ENCODE data around the gene MAD1L1. TPM values are rescaled to one million over a fixed set of nuclear protein-coding genes. Genes with fewer than 3 reads are reported as not detected.
"Not testable (repeated sequence)": the region's sequence is repeated elsewhere in the genome, so short reads cannot be mapped to it uniquely, and the experiment has no call there.

MAD1L1 gene
- total RNA-seq, 1 experiment from 2014 or later: 63.0 TPM

DNA sequence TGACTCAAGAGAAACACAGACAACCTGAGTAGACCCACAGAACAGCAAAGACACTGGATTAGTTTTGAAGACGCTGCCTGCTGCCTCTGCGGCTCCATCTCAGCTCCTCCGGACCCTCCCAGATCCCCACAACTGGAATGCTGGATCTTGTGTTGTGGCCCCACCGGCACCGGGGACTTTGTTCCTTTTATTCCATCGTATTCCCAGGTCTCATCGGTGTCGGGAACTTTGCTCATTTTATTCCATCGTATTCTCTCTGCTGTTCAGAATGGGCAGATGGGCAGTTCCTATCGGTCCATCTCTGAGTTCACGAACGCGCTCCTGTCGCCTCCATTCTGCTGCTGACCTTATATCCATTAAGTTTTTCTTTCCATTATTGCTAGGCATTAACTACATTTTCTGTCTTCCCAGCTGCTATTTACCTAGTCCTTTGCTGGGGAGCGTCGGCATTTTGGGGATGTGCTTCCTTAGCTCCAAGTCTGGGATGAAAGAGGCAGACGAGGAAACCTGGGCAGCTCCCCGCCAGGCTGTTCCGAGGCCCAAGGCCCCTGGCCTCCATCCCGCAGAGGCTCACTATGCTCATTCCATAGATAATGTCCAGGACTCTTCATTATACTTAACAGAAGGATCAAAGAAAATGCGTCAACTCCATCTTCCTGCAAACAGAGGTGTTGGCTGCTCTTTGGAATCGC is 192.4 kb downstream of the MAD1L1 start:
- Histone ChIP-seq H3K4me3 (ENCODE audit: insufficient read depth, low read depth, low read length) (no peak overlapping the region), H3K36me3 (replicated peaks; ENCODE audit: control insufficient read depth, insufficient read depth, low read length) (no peaks in the 10 kb centered on the region), H3K27me3 (ENCODE audit: control insufficient read depth, insufficient read depth, low read length) (no peaks in the 10 kb centered on the region)
- peak; percentile 43 for DNase-seq

DNA sequence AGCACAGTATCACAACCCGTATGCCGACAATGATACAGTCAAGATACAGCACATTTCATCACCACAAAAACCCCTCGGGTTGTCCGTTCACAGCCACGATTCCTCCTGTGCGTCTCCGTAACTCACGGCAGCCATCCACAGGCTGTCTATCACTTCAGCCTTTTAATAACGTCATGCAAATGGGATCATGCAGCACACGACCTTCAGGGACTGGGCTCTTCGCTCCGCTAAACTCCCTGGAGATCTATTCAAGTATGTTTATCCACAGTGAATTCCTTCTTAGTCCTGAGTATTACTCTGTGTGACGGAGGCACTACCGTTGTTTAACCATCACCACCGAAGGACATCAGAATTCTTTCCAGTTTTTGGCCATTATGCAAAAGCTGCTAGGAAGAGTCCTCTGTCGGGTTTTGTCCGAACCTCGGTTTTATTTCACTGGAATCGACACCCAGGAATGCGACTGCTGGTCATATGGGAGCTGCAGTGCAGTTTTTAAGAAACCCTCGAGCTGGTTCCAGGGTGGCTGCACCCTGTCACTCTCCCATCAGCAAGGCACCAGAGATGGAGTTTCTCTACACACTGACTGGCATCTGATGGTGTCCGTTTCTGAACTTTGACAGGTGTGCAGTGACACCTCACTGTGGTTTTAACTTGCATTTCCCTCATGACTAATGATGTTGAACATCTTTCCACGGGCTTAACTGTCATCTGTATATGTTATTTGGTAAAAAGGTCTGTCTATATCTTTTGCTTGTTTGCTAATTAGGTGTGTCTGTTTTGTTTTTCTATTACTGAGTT is 193.6 kb downstream of the MAD1L1 start:
- DNase-seq: peak; percentile 27
- Histone ChIP-seq H3K36me3 (replicated peaks; ENCODE audit: control insufficient read depth, insufficient read depth, low read length) (no peaks in the 10 kb centered on the region), H3K27me3 (ENCODE audit: control insufficient read depth, insufficient read depth, low read length) (no peaks in the 10 kb centered on the region), H3K4me3 (ENCODE audit: insufficient read depth, low read depth, low read length) (no peak overlapping the region)

DNA sequence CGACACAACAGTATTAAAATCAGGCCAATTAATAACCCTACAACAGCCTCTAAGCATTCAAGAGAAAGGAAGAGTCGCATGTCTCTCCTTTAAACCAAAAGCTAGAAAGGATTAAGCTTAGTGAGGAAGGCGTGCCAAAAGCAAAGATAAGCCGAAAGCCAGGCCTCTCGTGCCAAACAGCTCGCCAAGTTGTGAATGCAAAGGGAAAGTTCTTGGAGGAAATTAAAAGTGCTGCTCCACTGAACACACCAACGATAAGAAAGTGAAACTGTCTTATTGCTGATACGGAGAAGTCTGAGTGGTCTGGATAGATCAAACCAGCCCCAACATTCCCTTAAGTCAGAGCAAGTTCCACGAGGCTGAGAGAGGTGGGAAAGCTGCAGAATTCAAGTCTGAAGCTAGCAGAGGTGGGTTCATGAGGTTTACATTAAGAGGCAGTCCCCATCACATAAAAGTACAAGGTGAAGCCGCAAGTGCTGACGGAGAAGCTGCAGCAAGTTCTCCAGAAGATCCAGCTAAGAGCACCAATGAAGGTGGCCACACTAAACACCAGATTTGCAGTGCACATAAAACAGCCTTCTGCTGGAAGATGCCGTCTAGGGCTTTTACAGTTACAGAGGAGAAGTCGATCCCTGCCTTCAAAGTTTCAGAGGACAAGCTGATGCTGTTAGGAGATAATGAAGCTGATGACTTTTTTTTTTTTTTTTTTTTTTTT is 194.8 kb downstream of the MAD1L1 start:
- Histone ChIP-seq H3K27me3 (ENCODE audit: control insufficient read depth, insufficient read depth, low read length) (no peaks in the 10 kb centered on the region), H3K36me3 (replicated peaks; ENCODE audit: control insufficient read depth, insufficient read depth, low read length) (no peaks in the 10 kb centered on the region), H3K4me3 (ENCODE audit: insufficient read depth, low read depth, low read length) (no peak overlapping the region)
- no peak for DNase-seq

GRCh38 chr7:2037301-2037807 is 195.4 kb downstream of the MAD1L1 start:
- H3K27me3 ChIP-seq (ENCODE audit: control insufficient read depth, insufficient read depth, low read length): no peaks in the 10 kb centered on the region
- DNase-seq: no peak
- H3K4me3 ChIP-seq (ENCODE audit: insufficient read depth, low read depth, low read length): no peak overlapping the region
- H3K36me3 ChIP-seq (replicated peaks; ENCODE audit: control insufficient read depth, insufficient read depth, low read length): no peaks in the 10 kb centered on the region

GRCh38 chr7:2036786-2037185 is 196.0 kb downstream of the MAD1L1 start:
- H3K36me3 ChIP-seq (replicated peaks; ENCODE audit: control insufficient read depth, insufficient read depth, low read length): no peaks in the 10 kb centered on the region
- DNase-seq: peak; percentile 43
- no peak overlapping the region for H3K4me3 ChIP-seq (ENCODE audit: insufficient read depth, low read depth, low read length)
- no peaks in the 10 kb centered on the region for H3K27me3 ChIP-seq (ENCODE audit: control insufficient read depth, insufficient read depth, low read length)

GRCh38 chr7:2036201-2036600 is 196.5 kb downstream of the MAD1L1 start:
- H3K36me3 ChIP-seq (replicated peaks; ENCODE audit: control insufficient read depth, insufficient read depth, low read length); H3K27me3 ChIP-seq (ENCODE audit: control insufficient read depth, insufficient read depth, low read length); H3K4me3 ChIP-seq (ENCODE audit: insufficient read depth, low read depth, low read length): not testable (repeated sequence)
- DNase-seq: peak; percentile 36

DNA sequence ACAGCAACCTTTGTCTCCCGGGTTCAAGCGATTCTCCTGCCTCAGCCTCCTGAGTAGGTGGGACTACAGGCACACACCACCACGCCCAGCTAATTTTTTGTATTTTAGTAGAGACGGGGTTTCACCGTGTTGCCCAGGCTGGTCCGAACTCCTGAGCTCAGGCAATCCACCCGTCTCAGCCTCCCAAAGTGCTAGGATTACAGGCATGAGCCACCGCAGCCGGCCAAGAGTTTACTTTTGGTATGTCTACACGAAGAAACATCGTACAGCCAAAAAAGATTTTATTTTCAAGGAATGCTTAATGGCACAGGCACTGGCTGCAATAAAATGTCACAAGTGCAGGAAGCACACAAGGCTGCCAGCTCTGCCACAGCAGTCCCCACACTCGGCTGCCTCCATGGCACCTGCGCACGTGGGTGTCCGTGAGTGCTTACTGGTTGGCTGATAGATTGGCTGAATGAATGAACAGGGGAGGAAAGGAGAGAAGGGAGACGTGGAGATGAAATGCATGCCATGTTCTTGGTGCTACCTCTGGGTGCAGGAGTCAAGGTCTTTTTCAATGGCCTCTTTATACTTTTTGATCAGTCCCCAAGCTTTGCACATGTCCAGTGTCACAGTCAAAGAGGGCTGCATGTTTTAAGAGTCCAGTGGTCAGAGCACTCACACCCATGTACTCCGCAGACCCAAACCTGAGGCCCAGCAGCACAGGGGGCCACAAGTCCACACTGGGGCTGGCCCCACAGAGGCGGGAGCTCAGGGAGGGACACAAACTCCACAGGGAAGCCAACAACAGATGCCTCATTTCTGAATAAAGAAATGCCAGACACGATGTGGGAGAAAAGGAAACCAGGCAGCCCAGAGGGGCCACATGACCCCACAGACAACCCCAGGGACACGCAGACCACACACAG is 198.2 kb downstream of the MAD1L1 start:
- DNase-seq: peak; percentile 27

DNA sequence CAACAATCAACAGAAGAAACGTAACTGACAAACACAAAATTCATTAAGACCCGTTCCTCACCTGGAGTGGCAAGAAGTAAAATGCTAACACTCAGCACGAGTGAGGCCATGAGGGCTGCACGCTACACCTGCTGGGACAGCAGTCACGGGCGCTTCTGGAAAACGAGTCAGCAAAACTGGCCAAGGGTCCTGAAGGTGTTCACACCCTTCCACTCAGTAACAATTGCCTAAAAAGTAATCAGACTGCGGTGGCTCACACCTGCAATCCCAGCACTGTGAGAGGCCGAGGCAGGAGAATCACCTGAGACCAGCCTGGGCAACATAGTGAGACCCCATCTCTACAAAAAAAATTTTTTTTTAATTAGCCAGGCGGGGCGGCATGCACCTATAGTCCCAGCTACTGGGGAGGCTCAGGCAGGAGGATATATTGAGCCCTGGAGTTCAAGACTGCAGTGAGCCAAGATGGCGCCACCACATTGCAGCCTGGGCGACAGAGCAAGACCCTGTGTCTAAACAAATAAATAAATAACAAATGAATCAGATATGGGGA is 199.1 kb downstream of the MAD1L1 start:
- DNase-seq: no peak
- H3K4me3 ChIP-seq (ENCODE audit: insufficient read depth, low read depth, low read length): no peak overlapping the region

More for the DNA sequence above, 198.2 kb downstream of the MAD1L1 start:
- H3K4me3 ChIP-seq (ENCODE audit: insufficient read depth, low read depth, low read length): no peak overlapping the region
- H3K27me3 ChIP-seq (ENCODE audit: control insufficient read depth, insufficient read depth, low read length): no peaks in the 10 kb centered on the region
- H3K36me3 ChIP-seq (replicated peaks; ENCODE audit: control insufficient read depth, insufficient read depth, low read length): no peaks in the 10 kb centered on the region

DNA sequence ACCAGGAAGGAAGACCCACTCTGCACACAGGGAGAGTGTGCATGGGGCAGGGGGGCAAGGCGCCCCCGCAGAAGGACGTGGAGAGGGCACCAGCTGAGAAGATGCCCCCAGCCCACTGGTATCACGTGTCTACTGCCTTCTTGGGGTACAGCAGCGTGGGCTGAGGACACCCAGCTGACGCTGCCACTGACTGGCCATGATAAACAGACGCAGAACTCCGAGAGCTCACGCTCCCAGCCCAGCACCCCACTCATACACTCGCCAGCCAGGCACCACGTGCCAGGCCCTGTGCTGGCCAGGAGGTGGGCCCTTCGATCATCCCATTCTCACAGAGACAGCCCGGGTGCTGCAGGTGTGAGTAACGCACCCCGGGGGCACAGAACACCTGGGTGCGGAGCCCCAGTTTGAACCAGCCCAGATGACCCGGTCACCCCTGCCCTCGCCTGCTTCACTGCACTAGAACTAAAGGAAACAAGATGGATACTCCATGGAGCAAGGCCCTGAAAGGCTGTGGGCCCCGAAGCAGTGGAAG is 199.8 kb downstream of the MAD1L1 start:
- no peak overlapping the region for H3K4me3 ChIP-seq (ENCODE audit: insufficient read depth, low read depth, low read length)
- no peaks in the 10 kb centered on the region for H3K27me3 ChIP-seq (ENCODE audit: control insufficient read depth, insufficient read depth, low read length)
- no peaks in the 10 kb centered on the region for H3K36me3 ChIP-seq (replicated peaks; ENCODE audit: control insufficient read depth, insufficient read depth, low read length)
- no peak for DNase-seq

More for the DNA sequence above, 199.1 kb downstream of the MAD1L1 start:
- no peaks in the 10 kb centered on the region for H3K36me3 ChIP-seq (replicated peaks; ENCODE audit: control insufficient read depth, insufficient read depth, low read length)
- no peaks in the 10 kb centered on the region for H3K27me3 ChIP-seq (ENCODE audit: control insufficient read depth, insufficient read depth, low read length)

GRCh38 chr7:2032030-2032875 is 200.5 kb downstream of the MAD1L1 start:
- Histone ChIP-seq H3K36me3 (replicated peaks; ENCODE audit: control insufficient read depth, insufficient read depth, low read length) (no peaks in the 10 kb centered on the region), H3K27me3 (ENCODE audit: control insufficient read depth, insufficient read depth, low read length) (no peaks in the 10 kb centered on the region)
- DNase-seq: no peak

GRCh38 chr7:2031451-2031845 is 201.3 kb downstream of the MAD1L1 start:
- Histone ChIP-seq H3K27me3 (ENCODE audit: control insufficient read depth, insufficient read depth, low read length) (no peaks in the 10 kb centered on the region), H3K4me3 (ENCODE audit: insufficient read depth, low read depth, low read length) (no peak overlapping the region), H3K36me3 (replicated peaks; ENCODE audit: control insufficient read depth, insufficient read depth, low read length) (no peaks in the 10 kb centered on the region)
- DNase-seq: no peak

More at GRCh38 chr7:2032030-2032875, 200.5 kb downstream of the MAD1L1 start:
- no peak overlapping the region for H3K4me3 ChIP-seq (ENCODE audit: insufficient read depth, low read depth, low read length)

DNA sequence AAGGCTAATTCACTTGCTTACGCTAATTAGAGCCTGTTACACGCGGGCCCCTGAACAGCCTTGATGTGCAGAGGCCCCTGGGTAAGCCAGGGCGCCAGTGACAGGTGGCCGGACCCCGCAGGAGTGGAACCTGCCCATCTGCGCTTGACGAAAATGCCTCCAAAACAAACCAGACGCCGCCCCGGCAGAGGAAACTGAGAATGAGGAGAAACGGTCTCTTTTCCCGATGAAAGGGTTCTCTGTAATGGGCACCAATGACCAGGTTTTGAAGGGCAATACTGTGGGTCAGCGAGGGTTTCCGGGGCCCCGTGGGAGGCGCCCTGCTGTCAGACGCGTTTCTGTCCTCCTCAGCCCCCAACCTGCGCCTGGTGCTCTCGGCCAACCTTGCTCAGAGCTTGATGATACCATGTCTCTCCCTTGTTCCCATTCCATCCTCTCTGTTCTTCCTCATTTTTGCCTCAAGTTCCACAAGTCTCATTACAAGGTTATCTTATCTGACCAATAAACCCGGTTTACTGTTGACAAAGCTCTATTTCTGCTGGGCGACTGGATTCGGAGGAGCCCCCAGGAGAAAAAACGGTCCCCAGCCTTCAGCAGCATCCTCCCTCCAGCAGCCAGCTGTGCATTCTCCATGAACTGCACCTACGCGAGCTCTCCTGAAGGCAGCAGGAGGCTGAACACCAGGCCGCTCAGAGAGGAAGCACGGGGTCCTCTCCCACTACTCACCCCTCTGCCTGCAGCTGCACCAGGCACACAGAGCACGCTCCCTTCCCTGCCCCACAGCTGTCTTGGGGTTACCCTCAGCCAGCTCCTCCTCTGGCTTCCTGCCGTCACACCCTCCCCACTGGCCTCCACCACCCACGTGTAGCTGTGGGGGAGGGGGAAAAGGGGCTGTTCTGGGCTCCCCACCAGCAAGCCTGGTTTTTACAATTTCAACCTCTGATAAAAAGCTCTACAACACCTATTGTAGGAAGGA is 202.0 kb downstream of the MAD1L1 start:
- no peak overlapping the region for H3K4me3 ChIP-seq (ENCODE audit: insufficient read depth, low read depth, low read length)
- DNase-seq: peak; percentile 60
- H3K36me3 ChIP-seq (replicated peaks; ENCODE audit: control insufficient read depth, insufficient read depth, low read length): no peaks in the 10 kb centered on the region
- H3K27me3 ChIP-seq (ENCODE audit: control insufficient read depth, insufficient read depth, low read length): no peaks in the 10 kb centered on the region

Measured in H7 (cell line).